Upper lobe of right lung (tissue), 1 donor: ENCODE data around the gene SIL1. TPM values are rescaled to one million over a fixed set of nuclear protein-coding genes. Genes with fewer than 3 reads are reported as not detected.

ENCODE experiments used
- ATAC-seq: fragments of 200-7000 bp; cut with Tn5 transposase; one replicate; pipeline ENCODE4 v1.9.1; 2020; ENCODE audit warnings: mild to moderate bottlenecking, moderate library complexity
- DNase-seq: peaks from one replicate; pipeline ENCODE4 v3.0.0-alpha.2; 2020
- H3K27ac ChIP-seq: fragments of 200-600 bp; one replicate; pipeline ENCODE4 v1.8.0; 2022
- H3K27me3 ChIP-seq: fragments of 200-600 bp; one replicate; pipeline ENCODE4 v1.8.0; 2022; ENCODE audit warnings: mild to moderate bottlenecking
- H3K36me3 ChIP-seq: fragments of 200-600 bp; one replicate; pipeline ENCODE4 v1.8.0; 2022
- H3K4me1 ChIP-seq: fragments of 200-600 bp; one replicate; pipeline ENCODE4 v1.8.0; 2022
- H3K4me3 ChIP-seq: fragments of 200-600 bp; one replicate; pipeline ENCODE4 v1.8.0; 2022; ENCODE audit warnings: mild to moderate bottlenecking
- H3K9me3 ChIP-seq: fragments of 200-600 bp; one replicate; pipeline ENCODE4 v1.8.0; 2022
- intact Hi-C: fragments of 100-400 bp; cut with DNase I; formaldehyde crosslinking; loops from one replicate; pipeline ENCODE4 v1.11.0; 2022
- total RNA-seq: library from RNA; stranded (reverse); fragmentation: NEBNext Ultra II Directional; extraction: Animal tissue kit (Norgen Biotek cat#: 25700); gene quantifications from one replicate; pipeline ENCODE4 v1.2.1, GENCODE V29; 2021
- TF ChIP-seq, protein P1 (sequence below): fragments of 200-600 bp; IDR thresholded peaks from one replicate; pipeline ENCODE4 v1.8.0; 2022; ENCODE audit warnings: antibody characterized with exemption
- donor health status: DM: no; HTN: yes; CAD: no; lungs with severe emphysema.

Gene SIL1
- total RNA-seq, 1 donor from 2014 or later: 56.9 TPM

DNA sequence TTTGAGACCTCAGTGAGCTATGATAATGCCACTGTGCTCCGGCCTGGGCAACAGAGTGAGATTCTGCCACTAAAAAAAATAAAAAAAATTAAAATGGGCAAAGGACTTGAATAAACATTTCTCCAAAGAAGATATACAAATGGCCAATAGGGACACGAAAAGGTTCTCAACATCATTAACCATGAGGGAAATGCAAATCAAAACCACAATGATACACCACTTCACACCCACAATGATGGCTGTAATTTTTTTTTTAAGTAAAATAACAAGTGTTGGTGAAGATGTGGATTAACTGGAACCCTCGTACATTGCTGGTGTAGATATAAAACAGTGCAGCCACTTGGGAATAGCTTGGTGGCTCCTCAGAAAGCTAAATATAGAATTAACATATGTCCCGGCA, 68.0 kb downstream of the SIL1 start:
- H3K9me3 ChIP-seq: no peaks in the 10 kb centered on the region
- H3K4me3 ChIP-seq: no peak overlapping the region
- no peaks in the 10 kb centered on the region for H3K27me3 ChIP-seq
- H3K36me3 ChIP-seq: peaks cover 7% of the 10 kb centered on the region
- ATAC-seq: no peak
- H3K27ac ChIP-seq: no peak overlapping the region
- TF ChIP-seq, protein P1, sequence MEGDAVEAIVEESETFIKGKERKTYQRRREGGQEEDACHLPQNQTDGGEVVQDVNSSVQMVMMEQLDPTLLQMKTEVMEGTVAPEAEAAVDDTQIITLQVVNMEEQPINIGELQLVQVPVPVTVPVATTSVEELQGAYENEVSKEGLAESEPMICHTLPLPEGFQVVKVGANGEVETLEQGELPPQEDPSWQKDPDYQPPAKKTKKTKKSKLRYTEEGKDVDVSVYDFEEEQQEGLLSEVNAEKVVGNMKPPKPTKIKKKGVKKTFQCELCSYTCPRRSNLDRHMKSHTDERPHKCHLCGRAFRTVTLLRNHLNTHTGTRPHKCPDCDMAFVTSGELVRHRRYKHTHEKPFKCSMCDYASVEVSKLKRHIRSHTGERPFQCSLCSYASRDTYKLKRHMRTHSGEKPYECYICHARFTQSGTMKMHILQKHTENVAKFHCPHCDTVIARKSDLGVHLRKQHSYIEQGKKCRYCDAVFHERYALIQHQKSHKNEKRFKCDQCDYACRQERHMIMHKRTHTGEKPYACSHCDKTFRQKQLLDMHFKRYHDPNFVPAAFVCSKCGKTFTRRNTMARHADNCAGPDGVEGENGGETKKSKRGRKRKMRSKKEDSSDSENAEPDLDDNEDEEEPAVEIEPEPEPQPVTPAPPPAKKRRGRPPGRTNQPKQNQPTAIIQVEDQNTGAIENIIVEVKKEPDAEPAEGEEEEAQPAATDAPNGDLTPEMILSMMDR: no peak
- H3K4me1 ChIP-seq: peaks cover 18% of the 10 kb centered on the region
- intact Hi-C loops: no loop called here
- no peak for DNase-seq

DNA sequence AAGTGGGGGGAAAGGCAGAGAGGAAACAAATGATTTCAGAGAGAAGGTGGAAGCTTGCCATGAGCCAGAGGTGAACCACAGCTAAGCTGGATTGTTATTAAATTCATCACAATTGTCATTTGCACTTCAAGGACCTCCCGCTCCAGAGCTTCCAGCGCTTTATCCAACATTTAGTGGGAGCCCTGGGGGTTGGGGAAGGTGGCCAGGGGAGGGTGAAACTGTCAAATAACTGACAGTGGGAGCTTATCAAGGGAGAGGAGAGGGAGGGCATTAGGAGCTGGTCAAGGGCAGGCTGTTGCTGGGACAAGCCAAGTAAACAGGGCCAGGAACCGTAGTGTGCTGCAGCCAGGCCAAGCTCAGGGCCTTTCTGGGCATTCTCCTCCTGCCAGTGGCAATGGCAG, 71.5 kb downstream of the SIL1 start:
- Histone ChIP-seq H3K4me1 (peaks cover 3% of the 10 kb centered on the region), H3K27me3 (no peaks in the 10 kb centered on the region), H3K27ac (no peak overlapping the region), H3K4me3 (no peak overlapping the region), H3K9me3 (no peaks in the 10 kb centered on the region), H3K36me3 (peaks cover 7% of the 10 kb centered on the region)
- intact Hi-C loops: no loop called here
- TF ChIP-seq, protein P1: no peak
- no peak for DNase-seq
- ATAC-seq: no peak

DNA sequence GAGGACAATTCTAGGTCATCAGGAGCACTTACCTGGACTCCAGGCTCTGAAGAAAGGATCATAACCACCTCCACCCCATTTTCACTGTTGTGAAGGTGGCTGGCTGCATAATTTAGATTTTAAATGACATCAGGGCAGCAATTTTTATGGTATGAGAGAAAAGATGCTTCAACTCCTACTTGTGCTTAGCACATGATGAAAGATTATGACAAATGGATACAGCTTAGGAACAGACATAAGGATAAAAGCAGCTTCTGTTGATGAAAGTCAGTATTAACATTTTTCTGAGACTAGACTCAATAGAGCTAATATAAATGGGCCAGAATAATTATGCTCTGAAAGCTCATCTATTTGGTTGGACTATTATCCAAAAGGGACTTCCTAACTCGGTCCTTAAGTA, 72.2 kb downstream of the SIL1 start:
- Histone ChIP-seq H3K9me3 (no peaks in the 10 kb centered on the region), H3K4me1 (no peaks in the 10 kb centered on the region), H3K27me3 (no peaks in the 10 kb centered on the region), H3K36me3 (peaks cover 7% of the 10 kb centered on the region), H3K4me3 (no peak overlapping the region), H3K27ac (no peak overlapping the region)
- no peak for ATAC-seq
- intact Hi-C loops: no loop called here
- DNase-seq: no peak
- TF ChIP-seq, protein P1: no peak

DNA sequence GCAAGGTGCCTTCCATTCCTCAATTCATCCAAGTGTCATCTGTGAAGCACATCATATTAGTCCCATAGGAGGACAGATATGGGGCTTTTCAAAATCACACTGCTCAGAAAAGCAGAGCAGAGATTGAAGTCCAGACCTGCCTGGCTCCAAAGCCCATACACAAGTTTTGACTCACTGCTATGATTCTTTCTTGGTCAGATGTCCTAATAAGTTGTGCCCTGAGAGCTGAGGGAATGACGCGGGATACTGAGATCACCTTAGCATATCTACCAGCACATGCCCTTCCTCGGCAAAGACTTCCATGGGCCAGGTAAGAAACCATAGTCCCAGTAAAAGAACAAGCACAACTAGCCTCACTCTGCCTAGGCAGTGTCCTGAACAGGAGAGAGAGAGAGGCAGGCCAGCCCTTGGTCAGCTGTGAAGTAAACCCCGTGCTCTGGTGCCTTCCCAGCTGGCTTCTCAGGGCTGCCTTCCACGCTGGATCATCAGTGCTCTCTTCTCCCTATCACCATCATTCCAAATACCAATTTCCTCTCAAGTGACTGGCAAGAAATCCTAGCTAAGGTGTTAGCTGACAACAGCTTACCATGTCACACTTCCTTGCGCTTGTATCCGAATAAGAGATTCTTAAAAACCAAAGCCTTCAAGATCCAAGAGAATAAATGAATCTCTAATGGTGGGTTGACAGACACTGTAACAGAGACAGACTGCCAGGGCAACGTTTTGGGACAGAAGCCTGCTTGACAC, 73.2 kb downstream of the SIL1 start:
- intact Hi-C loops: no loop called here
- Histone ChIP-seq H3K4me1 (no peaks in the 10 kb centered on the region), H3K36me3 (peaks cover 17% of the 10 kb centered on the region), H3K9me3 (no peaks in the 10 kb centered on the region), H3K27me3 (no peaks in the 10 kb centered on the region), H3K4me3 (no peak overlapping the region), H3K27ac (no peak overlapping the region)
- TF ChIP-seq, protein P1: no peak
- no peak for ATAC-seq
- no peak for DNase-seq

DNA sequence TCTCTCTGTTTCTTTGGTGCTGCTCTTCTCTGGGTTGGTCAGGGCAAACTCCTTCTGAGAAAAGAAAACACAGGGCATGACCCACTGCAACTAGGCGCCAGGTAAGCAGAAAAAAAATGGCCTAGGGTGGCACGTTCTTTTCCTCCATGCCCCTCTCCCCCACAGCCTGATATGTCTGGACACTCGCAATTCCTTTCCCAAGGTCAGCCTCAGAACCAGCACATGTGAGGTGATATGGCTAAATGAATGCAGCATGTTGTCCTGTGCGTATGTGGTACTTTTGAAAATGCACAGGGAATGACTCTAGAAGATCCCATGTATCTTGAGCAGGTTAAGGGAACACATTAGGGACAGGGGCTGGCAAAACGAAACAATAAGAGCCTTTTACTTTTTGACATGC, 77.0 kb downstream of the SIL1 start:
- no peaks in the 10 kb centered on the region for H3K27me3 ChIP-seq
- intact Hi-C loops: no loop called here
- TF ChIP-seq, protein P1: no peak
- H3K27ac ChIP-seq: no peak overlapping the region
- no peak for DNase-seq
- ATAC-seq: no peak
- peaks cover 45% of the 10 kb centered on the region for H3K36me3 ChIP-seq
- H3K4me3 ChIP-seq: no peak overlapping the region
- no peaks in the 10 kb centered on the region for H3K4me1 ChIP-seq
- no peaks in the 10 kb centered on the region for H3K9me3 ChIP-seq

DNA sequence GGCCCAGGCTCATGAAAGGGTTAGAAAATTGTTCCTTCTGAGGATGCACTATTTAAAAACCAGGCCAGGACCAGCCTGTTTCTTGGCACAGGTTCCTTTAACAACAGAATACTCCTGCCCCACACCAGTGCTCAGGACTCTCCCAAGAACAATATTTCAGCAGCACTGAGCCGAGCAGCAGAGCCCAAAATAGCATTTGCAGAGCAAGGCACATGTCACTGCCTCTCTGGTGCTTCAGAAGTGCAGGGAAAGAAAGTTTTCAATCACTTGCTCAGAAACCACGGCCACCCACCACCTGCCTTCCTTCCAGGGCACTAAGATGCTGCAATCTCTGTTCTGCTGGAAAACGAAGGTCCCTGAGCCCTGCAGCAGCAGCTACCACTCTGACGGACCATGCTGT, 77.6 kb downstream of the SIL1 start:
- ATAC-seq: no peak
- TF ChIP-seq, protein P1: no peak
- Histone ChIP-seq H3K9me3 (no peaks in the 10 kb centered on the region), H3K27me3 (no peaks in the 10 kb centered on the region), H3K4me1 (no peaks in the 10 kb centered on the region), H3K36me3 (peaks cover 39% of the 10 kb centered on the region), H3K27ac (no peak overlapping the region), H3K4me3 (no peak overlapping the region)
- no peak for DNase-seq
- intact Hi-C loops: no loop called here
